Stimulated activated CD8-positive, alpha-beta memory T cell treated with anti-CD3 and anti-CD28 coated beads, Interleukin-4, amount 100 ng/mL, for 4 hours (primary cell): ENCODE measurements around the gene SIRT6.
A peak's percentile ranks its signal among the peaks of the same experiment; 100 is the strongest.
"Not testable (repeated sequence)": the region's sequence is repeated elsewhere in the genome, so short reads cannot be mapped to it uniquely, and the experiment has no call there.

ENCODE experiments used
- DNase-seq, 2 donors: peaks; one replicate each; pipeline ENCODE4 v3.0.0-alpha.2; 2020; ENCODE audit warnings: low read depth in 2 of 2, low spot score in 1 of 2

The SIRT6 gene

GRCh38 chr19:4200940-4201542, 18.7 kb upstream of the SIRT6 start:
- DNase-seq: no peak

- no peak for DNase-seq
Observed at GRCh38 chr19:4199699-4200293, 17.4 kb upstream of the SIRT6 start.

DNA sequence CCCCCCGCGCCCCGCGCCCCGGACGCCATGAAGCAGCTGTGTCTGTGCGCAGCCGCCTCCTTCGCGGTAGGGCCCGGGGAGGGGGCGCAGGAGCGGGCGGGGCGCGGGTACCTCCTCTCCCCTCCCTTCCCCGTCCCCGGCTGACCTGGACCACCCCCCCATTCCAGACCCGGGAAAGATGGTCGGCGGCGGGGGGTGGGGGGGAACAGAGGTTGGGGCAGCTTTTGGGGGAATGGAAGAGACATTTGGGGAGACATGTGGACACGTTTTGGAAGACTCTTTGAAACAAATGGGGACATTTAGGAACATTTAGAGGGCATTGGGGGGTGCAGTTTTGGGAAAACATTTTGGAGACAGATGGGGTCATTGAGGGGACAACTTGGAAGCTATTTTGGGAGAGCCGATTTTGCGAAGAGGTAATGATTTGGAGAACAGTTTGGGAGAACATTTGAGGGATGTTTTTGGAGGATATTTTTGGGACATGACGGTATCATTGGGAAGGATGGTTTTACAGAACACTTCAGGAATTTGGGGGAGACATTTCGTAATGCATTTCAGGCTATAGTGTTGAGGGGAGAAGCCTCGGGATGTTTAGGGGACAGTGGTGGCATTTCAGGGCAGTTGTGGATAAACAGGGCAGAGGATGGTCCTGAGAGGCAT, 16.2 kb upstream of the SIRT6 start:
- no peak for DNase-seq

- DNase-seq: no peak
Observed at GRCh38 chr19:4197625-4198466, 15.5 kb upstream of the SIRT6 start.

GRCh38 chr19:4197228-4197624, 14.9 kb upstream of the SIRT6 start:
- no peak for DNase-seq

DNA sequence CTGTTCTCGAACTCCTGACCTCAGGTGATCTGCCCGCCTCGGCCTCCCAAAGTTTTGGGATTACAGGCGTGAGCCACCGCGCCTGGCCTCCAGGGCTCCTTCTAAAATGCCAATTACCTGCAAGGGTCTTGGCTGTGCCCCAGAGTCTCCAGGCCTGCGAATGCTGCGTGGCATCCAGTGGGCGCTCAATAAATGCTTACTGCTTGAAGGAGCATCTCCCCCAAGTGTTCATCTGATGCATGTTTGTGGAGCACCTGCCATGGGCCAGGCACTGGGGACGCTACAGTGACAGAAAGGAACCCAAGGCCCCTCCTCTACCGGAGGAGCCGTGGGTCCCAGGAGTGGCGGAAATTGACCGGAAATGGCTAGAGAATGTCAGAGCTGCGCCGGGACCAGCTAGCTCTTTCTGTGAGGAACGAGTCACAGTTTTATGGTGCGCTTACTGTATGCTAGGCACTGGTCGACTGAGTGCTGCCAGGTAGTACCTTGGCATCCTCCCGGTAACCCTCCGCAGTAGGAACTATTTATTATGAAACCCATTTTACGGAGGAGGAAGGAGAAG, 14.3 kb upstream of the SIRT6 start:
- no peak for DNase-seq

GRCh38 chr19:4196009-4196408, 13.6 kb upstream of the SIRT6 start:
- DNase-seq: no peak

DNA sequence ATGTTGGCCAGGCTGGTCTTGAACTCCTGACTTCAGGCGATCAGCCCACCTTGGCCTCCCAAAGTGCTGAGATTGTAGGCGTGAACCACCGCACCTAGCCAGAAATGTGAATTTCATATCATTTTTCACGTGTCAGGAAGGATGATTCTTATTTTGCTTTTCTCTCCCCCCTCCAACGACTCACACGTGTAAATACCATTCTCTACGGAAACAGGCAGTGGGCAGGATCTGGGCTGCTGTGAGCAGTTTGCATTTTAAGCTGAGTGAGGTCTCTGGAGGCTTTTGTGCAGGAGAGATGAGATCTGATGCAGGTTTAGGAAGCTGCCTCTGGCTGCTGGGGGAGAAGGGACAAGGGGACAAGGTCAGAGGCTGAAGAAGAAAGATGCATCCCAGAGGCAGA, 12.0 kb upstream of the SIRT6 start:
- no peak for DNase-seq

GRCh38 chr19:4192537-4192936, 10.2 kb upstream of the SIRT6 start:
- not testable (repeated sequence) for DNase-seq

DNA sequence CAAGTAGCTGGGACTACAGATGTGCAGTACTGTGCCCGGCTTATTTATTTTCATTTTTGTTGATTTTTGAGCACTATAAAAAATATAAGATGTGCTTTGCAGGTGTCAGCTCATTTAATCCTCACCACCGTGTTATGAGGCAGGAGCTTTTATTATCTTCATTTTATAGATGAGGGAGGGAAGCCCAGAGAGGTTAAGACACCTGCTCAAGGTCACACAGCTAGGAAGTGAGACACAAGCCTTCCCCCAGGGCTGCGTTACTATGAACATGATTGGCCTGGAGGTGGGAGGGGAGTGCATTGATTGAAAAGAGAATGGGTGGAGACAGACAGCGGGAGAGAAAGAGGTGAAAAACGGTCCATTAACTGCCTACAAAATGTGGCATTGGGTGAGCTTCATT, 7.3 kb upstream of the SIRT6 start:
- no peak for DNase-seq

- DNase-seq: no peak
Observed at GRCh38 chr19:4187313-4188122, 5.2 kb upstream of the SIRT6 start.

- peak; percentile 44 to 67 for DNase-seq
Observed at GRCh38 chr19:4186087-4186993, 4.0 kb upstream of the SIRT6 start.

DNA sequence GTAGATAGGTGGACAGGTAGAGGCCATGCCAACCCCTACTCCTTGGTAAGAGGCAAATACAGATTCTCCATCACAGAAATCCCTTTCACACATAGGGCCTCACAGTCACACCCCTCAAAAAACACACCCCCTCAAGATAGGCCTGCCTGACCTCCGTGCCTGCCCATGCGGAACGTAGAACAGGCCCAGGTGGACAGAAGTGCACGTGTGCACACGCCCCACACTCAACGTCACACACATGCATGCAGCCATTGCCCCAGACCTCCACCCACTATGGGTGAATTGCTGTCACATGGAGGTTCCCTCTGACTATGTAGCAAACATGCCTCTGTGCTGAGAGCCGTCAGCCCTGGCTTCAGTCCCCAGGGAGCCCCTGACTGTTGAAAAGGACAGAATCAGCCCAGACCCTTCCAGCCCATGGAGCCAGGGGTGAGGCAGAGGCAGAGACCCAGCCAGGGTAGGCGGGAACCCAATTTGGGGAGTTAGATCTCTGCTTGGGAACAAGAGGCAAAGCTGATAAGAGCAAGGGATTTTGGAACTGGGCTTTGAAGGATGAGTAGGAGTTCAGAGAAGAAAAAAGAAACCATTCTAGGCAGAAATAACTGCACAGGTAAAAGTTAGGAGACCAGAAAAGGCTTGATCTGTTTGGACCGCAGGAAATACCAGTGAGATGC, 3.2 kb upstream of the SIRT6 start:
- no peak for DNase-seq

- no peak for DNase-seq
Observed at GRCh38 chr19:4184718-4185352, 2.5 kb upstream of the SIRT6 start.

GRCh38 chr19:4183967-4184717, 1.8 kb upstream of the SIRT6 start:
- DNase-seq: no peak

GRCh38 chr19:4181053-4181508, 1.3 kb downstream of the SIRT6 start:
- DNase-seq: no peak

- DNase-seq: no peak
Observed at GRCh38 chr19:4178990-4179389, 3.4 kb downstream of the SIRT6 start.

DNA sequence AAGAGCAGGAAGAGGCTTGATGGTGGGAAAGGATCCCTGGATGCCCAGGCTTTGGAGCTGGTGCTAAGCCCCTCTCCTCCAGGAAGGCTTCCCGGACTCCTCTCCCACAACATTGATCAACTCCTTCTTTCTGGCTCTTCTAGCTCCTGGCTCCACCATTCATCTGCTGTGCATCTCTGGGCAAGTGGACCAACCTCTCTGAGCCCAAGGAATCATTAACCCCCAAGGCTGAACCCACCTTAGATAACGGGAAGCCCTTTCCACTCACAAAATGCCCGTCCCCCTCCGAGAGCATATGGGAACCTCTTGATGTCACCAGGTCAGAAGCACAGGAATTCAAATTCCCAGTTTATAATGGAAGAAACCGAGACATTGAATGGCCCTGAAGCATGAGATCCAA, 5.2 kb downstream of the SIRT6 start:
- no peak for DNase-seq
